ENCODE data around the gene RBM28.

The RBM28 gene

DNA sequence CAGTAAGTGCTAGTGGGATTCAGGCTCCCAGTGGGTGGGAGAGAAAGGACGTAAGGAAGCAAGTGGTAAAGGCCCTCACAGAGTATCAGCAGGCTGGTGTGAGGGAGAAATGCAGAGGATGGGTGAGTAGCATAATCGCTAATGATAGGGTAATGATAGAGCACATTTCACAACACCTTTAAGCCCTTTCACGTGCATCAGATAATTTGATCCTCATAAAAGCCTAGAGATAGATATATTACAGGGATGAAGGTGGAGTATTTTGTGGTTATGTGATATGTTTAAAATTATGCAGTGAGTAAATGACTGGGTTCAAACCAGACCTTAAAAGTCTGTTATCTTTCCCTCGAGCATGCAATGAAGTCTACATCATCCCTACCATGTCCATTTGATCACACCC lies 92.4 kb downstream of the RBM28 start:
- no peak overlapping the region for H3K4me3 ChIP-seq (ENCODE audit: low read depth, low read length)
- no peak for DNase-seq (ENCODE audit: low read depth)
- TF ChIP-seq MYC (IDR thresholded peaks at IDR 0.05; ENCODE audit: low read depth, low read length) (no peak), POLR2A (IDR thresholded peaks at IDR 0.05; ENCODE audit: extremely low read depth, insufficient read length) (no peak)
- TF ChIP-seq, protein P1, sequence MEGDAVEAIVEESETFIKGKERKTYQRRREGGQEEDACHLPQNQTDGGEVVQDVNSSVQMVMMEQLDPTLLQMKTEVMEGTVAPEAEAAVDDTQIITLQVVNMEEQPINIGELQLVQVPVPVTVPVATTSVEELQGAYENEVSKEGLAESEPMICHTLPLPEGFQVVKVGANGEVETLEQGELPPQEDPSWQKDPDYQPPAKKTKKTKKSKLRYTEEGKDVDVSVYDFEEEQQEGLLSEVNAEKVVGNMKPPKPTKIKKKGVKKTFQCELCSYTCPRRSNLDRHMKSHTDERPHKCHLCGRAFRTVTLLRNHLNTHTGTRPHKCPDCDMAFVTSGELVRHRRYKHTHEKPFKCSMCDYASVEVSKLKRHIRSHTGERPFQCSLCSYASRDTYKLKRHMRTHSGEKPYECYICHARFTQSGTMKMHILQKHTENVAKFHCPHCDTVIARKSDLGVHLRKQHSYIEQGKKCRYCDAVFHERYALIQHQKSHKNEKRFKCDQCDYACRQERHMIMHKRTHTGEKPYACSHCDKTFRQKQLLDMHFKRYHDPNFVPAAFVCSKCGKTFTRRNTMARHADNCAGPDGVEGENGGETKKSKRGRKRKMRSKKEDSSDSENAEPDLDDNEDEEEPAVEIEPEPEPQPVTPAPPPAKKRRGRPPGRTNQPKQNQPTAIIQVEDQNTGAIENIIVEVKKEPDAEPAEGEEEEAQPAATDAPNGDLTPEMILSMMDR (IDR thresholded peaks at IDR 0.05; ENCODE audit: low read depth, low read length), result no peak
- TF ChIP-seq, protein P2, sequence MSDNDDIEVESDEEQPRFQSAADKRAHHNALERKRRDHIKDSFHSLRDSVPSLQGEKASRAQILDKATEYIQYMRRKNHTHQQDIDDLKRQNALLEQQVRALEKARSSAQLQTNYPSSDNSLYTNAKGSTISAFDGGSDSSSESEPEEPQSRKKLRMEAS (IDR thresholded peaks at IDR 0.05; ENCODE audit: low read depth, low read length), result no peak

Measured in NB4 (cell line).